Central memory CD8-positive, alpha-beta T cell (primary cell): Measurements from ENCODE around the gene TNK2.

ENCODE experiments used
- ATAC-seq: fragments of 150-1000 bp; cut with Tn5 transposase; replicated peaks from 2 replicates; pipeline ENCODE4 v1.10.0; 2022; ENCODE audit warnings: mild to moderate bottlenecking, moderate FRiP score, moderate number of reproducible peaks; ENCODE audit not compliant: poor library complexity, severe bottlenecking; ENCODE audit errors: extremely low read depth
- DNase-seq, 2 donors: peaks; one replicate each; pipeline ENCODE4 v3.0.0; 2021; ENCODE audit warnings: low spot score in 2 of 2
- H3K27ac Mint-ChIP-seq: one replicate; pipeline ENCODE4 v1.8.0; 2022; ENCODE audit warnings: low read depth, mild to moderate bottlenecking, moderate library complexity, mixed read lengths
- H3K27me3 Mint-ChIP-seq: one replicate; pipeline ENCODE4 v1.8.0; 2022; ENCODE audit warnings: mixed read lengths
- H3K36me3 Mint-ChIP-seq: one replicate; pipeline ENCODE4 v1.8.0; 2022; ENCODE audit warnings: mild to moderate bottlenecking, moderate library complexity, mixed read lengths; ENCODE audit not compliant: insufficient read depth
- H3K4me1 Mint-ChIP-seq: one replicate; pipeline ENCODE4 v1.8.0; 2022; ENCODE audit warnings: mixed read lengths
- H3K4me3 Mint-ChIP-seq: one replicate; pipeline ENCODE4 v1.8.0; 2022; ENCODE audit warnings: mild to moderate bottlenecking, moderate library complexity, mixed read lengths
- H3K9me3 Mint-ChIP-seq: one replicate; pipeline ENCODE4 v1.8.0; 2022; ENCODE audit warnings: mixed read lengths

TNK2 gene

GRCh38 chr3:195893044-195893395, 15.3 kb downstream of the TNK2 start:
- H3K27ac Mint-ChIP-seq, result no peak overlapping the region
- H3K27me3 Mint-ChIP-seq, result no peaks in the 10 kb centered on the region
- peaks cover 14% of the 10 kb centered on the region for H3K36me3 Mint-ChIP-seq
- no peaks in the 10 kb centered on the region for H3K9me3 Mint-ChIP-seq
- ATAC-seq (no peak), DNase-seq (no peak)
- H3K4me1 Mint-ChIP-seq, result peaks cover 39% of the 10 kb centered on the region
- no peak overlapping the region for H3K4me3 Mint-ChIP-seq

- Mint-ChIP-seq H3K4me3 (no peak overlapping the region), H3K4me1 (peaks cover 32% of the 10 kb centered on the region), H3K36me3 (peaks cover 14% of the 10 kb centered on the region), H3K27me3 (no peaks in the 10 kb centered on the region), H3K9me3 (no peaks in the 10 kb centered on the region), H3K27ac (no peak overlapping the region)
- ATAC-seq (no peak), DNase-seq (no peak)
Observed at GRCh38 chr3:195892105-195893043, 16.0 kb downstream of the TNK2 start.

GRCh38 chr3:195891431-195892104, 16.8 kb downstream of the TNK2 start:
- no peak for DNase-seq
- Mint-ChIP-seq H3K27me3 (no peaks in the 10 kb centered on the region), H3K36me3 (peaks cover 16% of the 10 kb centered on the region), H3K27ac (no peak overlapping the region), H3K4me1 (peaks cover 24% of the 10 kb centered on the region), H3K9me3 (no peaks in the 10 kb centered on the region), H3K4me3 (no peak overlapping the region)
- no peak for ATAC-seq

DNA sequence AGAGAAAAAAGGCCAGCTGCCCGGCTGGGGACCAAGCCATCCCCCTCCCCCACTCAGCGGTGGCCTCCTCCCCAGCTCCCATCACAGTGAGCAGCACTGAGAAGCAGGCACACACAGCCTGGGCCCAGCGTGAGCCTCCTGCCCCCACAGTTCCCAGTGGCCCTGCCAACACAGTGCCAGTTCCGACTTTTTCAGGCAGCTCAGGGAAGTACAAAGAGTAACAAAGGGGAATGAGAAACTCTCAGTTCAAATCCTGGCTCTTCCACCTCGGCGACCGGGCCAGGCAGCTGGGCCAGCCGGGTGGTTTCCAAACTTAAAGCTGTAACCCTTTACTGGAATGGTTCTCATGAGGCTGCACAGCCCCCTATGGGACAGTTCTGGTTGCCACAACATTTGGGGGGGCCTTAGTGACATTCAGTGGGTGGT, 18.5 kb downstream of the TNK2 start:
- ATAC-seq, result no peak
- H3K36me3 Mint-ChIP-seq, result peaks cover 14% of the 10 kb centered on the region
- H3K27ac Mint-ChIP-seq, result no peak overlapping the region

DNA sequence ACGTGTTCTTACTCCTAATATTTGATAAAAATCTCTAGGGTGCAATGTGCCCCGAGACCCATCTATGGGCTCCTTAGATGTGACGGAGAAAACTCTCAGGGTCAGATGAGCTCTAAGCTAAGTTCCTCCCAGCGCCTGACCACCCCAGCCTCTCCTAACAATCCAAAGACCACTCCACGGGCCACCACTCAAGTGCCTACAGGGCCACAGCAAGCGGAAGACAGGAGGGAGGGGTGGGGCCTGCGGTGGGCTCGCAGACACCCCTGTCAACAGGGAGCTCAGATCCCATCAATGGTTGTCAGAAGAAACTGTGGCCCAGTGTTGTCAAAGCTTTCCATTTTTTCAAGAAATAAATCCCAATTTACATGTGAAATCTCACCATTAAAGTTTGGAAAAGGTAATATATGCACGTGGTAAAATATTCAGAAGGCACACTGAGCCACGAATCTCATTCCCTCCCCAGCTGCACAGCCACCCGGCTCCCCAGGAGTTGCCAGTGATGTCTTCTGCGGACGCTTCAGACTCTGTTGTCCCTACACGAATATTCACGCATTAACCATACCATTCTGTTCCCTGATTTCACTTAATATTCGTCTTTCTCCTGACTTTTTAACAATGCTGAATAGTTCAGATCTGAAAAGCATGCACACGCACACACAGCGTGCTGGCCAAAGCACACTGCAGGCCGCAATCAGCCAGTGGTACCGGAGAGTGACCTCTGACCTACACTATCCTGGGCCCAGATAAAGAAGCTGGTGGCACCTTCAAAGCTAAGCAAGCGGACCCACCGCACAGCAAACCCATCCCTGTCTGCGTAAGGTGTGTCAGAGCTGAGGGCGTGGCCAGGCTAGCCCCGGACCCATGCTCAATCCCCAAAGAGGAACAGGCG, 19.1 kb downstream of the TNK2 start:
- Mint-ChIP-seq H3K27ac (no peak overlapping the region), H3K4me1 (peaks cover 12% of the 10 kb centered on the region), H3K9me3 (no peaks in the 10 kb centered on the region), H3K27me3 (no peaks in the 10 kb centered on the region), H3K36me3 (peaks cover 11% of the 10 kb centered on the region), H3K4me3 (no peak overlapping the region)
- DNase-seq (no peak), ATAC-seq (no peak)

More for the DNA sequence above, 18.5 kb downstream of the TNK2 start:
- Mint-ChIP-seq H3K4me3 (no peak overlapping the region), H3K4me1 (peaks cover 19% of the 10 kb centered on the region), H3K27me3 (no peaks in the 10 kb centered on the region), H3K9me3 (no peaks in the 10 kb centered on the region)
- no peak for DNase-seq

DNA sequence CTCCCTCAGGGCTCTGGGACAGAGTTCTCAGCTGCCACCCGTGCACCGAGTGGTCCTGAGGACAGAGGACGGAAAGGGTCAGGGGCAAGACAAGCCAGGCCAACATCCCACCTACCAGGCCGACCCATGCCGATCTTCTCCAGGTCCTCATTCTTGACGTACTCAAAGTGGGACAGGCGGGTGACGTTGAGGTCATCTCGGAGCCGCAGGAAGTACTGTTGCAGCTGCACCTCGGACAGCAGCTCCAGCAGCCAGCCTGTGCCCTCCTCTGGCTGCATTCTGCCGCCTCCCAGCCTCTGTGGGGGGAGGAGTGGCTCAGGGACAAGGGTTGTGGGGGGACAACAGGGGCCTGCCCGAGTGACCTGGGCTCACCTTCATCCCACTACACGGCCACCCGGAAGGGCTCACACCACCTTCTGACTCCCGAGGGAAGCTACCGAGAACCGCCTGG, 20.0 kb downstream of the TNK2 start:
- no peaks in the 10 kb centered on the region for H3K9me3 Mint-ChIP-seq
- H3K4me1 Mint-ChIP-seq, result peaks cover 12% of the 10 kb centered on the region
- no peak for ATAC-seq
- H3K27ac Mint-ChIP-seq, result no peak overlapping the region
- DNase-seq, result no peak
- H3K4me3 Mint-ChIP-seq, result no peak overlapping the region
- peaks cover 17% of the 10 kb centered on the region for H3K36me3 Mint-ChIP-seq
- no peaks in the 10 kb centered on the region for H3K27me3 Mint-ChIP-seq

DNA sequence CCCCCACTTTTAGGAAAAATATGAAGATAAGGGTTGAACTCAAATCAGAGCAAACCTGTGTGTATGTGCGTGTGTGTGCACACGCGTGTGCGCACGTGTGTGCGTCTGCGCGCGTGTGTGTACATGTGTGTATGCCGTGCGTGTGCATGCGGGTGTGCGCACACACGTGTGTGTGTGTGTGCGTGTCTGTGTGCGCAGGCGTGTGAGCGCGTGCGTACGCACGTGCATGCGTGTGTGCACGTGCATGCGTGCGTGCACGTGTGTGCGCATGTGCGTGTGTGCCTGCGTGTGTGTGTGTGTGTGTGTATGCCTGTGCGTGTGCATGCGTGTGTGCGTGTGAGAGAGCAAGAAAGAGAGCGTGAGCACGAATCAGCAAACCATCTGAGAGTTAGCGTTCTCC, 20.7 kb downstream of the TNK2 start:
- no peaks in the 10 kb centered on the region for H3K27me3 Mint-ChIP-seq
- no peak for ATAC-seq
- H3K9me3 Mint-ChIP-seq, result no peaks in the 10 kb centered on the region
- peaks cover 12% of the 10 kb centered on the region for H3K4me1 Mint-ChIP-seq
- no peak overlapping the region for H3K27ac Mint-ChIP-seq
- H3K4me3 Mint-ChIP-seq, result no peak overlapping the region
- H3K36me3 Mint-ChIP-seq, result peaks cover 20% of the 10 kb centered on the region
- DNase-seq, result no peak

DNA sequence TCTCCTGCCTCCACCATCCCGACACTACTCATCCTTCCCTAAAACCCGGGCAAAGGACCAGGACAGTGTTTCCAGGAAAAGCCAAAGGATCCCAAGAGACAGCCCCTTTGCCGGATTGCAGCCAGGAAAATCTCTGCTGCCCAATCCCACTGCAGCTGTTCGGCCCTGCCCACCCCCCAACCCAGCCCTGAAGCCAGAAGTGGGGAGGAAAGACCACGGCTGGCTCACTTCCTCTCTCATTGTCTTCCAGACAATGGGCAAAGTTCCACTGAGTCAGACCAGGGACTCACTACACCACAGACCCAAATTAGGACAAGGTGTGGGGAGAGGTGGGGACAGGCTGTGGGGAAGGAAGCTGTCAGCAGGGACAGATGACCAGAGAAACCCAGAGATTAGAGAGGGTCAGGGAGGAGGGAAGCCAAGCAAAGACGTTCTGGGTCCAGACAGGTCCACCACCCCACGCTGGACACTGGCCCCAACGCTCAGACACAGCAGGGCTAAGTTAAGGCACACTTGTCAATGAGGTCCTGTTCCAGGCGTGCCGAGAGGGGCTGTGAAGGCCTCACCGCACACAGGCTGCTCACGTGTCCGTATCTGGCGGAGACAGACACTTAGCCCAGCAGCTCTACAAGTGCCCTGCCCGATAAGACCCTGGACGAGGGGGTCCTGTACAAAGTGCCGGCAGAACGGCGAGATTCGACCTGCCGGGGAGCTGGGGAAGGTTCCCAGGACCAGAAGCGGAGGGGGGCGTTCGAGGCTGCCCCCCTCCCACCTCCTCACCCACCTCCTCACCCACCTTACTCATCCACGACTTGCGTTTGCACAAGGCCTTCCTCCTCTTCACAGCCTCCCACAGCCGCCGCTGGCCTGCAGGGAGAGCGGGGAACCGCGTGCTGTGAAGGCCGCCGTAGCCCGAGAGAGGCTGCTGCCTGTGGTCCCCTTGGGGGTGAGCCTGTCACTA, 21.9 kb downstream of the TNK2 start:
- Mint-ChIP-seq H3K27me3 (no peaks in the 10 kb centered on the region), H3K27ac (peak overlapping the region; percentile 35), H3K4me1 (peaks cover 12% of the 10 kb centered on the region), H3K4me3 (no peak overlapping the region), H3K36me3 (peaks cover 18% of the 10 kb centered on the region), H3K9me3 (no peaks in the 10 kb centered on the region)
- DNase-seq, result no peak
- no peak for ATAC-seq

- H3K4me1 Mint-ChIP-seq, result peaks cover 12% of the 10 kb centered on the region
Observed at GRCh38 chr3:195885036-195885891, 23.1 kb downstream of the TNK2 start.

GRCh38 chr3:195884691-195885035, 23.7 kb downstream of the TNK2 start:
- no peak for DNase-seq
- peaks cover 10% of the 10 kb centered on the region for H3K4me1 Mint-ChIP-seq
- H3K27me3 Mint-ChIP-seq, result no peaks in the 10 kb centered on the region
- H3K4me3 Mint-ChIP-seq, result no peak overlapping the region
- H3K36me3 Mint-ChIP-seq, result peaks cover 18% of the 10 kb centered on the region
- H3K27ac Mint-ChIP-seq, result no peak overlapping the region
- ATAC-seq, result no peak
- no peaks in the 10 kb centered on the region for H3K9me3 Mint-ChIP-seq

More at GRCh38 chr3:195885036-195885891, 23.1 kb downstream of the TNK2 start:
- DNase-seq, result no peak
- Mint-ChIP-seq H3K4me3 (no peak overlapping the region), H3K36me3 (peaks cover 18% of the 10 kb centered on the region), H3K27ac (no peak overlapping the region), H3K27me3 (no peaks in the 10 kb centered on the region), H3K9me3 (no peaks in the 10 kb centered on the region)
- no peak for ATAC-seq

- Mint-ChIP-seq H3K4me3 (no peak overlapping the region), H3K9me3 (no peaks in the 10 kb centered on the region), H3K4me1 (peaks cover 5% of the 10 kb centered on the region), H3K27me3 (no peaks in the 10 kb centered on the region), H3K27ac (no peak overlapping the region), H3K36me3 (peaks cover 22% of the 10 kb centered on the region)
- ATAC-seq (no peak), DNase-seq (no peak)
Observed at GRCh38 chr3:195883801-195884200, 24.6 kb downstream of the TNK2 start.
